Islet of Langerhans (tissue), 1 donor: ENCODE results near the gene ELAVL3.
"Not testable (repeated sequence)": the region's sequence is repeated elsewhere in the genome, so short reads cannot be mapped to it uniquely, and the experiment has no call there.

Experiments
- FAIRE-seq: peaks from one replicate; lab custom pipeline; 2011; peaks lifted over from hg19 to GRCh38; lab: Jason Lieb, UNC

ELAVL3 gene

GRCh38 chr19:11486661-11487503, 6.0 kb upstream of the ELAVL3 start:
- FAIRE-seq = no peak

- no peak for FAIRE-seq
Observed at GRCh38 chr19:11485245-11485837, 4.5 kb upstream of the ELAVL3 start.

- no peak for FAIRE-seq
Observed at GRCh38 chr19:11483366-11484111, 2.7 kb upstream of the ELAVL3 start.

GRCh38 chr19:11482384-11483050, 1.7 kb upstream of the ELAVL3 start:
- FAIRE-seq = no peak

GRCh38 chr19:11481534-11482383, 913 bp upstream of the ELAVL3 start:
- FAIRE-seq = no peak

- FAIRE-seq = no peak
Observed at GRCh38 chr19:11479898-11480714, 740 bp downstream of the ELAVL3 start.

- no peak for FAIRE-seq
Observed at GRCh38 chr19:11479090-11479897, 1.6 kb downstream of the ELAVL3 start.

- FAIRE-seq = no peak
Observed at GRCh38 chr19:11478167-11479089, 2.4 kb downstream of the ELAVL3 start.

- no peak for FAIRE-seq
Observed at GRCh38 chr19:11475861-11476260, 5.0 kb downstream of the ELAVL3 start.

GRCh38 chr19:11475343-11475742, 5.5 kb downstream of the ELAVL3 start:
- not testable (repeated sequence) for FAIRE-seq

GRCh38 chr19:11473725-11474124, 7.1 kb downstream of the ELAVL3 start:
- FAIRE-seq = no peak

- FAIRE-seq = not testable (repeated sequence)
Observed at GRCh38 chr19:11468266-11468845, 12.5 kb downstream of the ELAVL3 start.

- no peak for FAIRE-seq
Observed at GRCh38 chr19:11465600-11465999, 15.2 kb downstream of the ELAVL3 start.

GRCh38 chr19:11464333-11465265, 16.2 kb downstream of the ELAVL3 start:
- FAIRE-seq = no peak

- no peak for FAIRE-seq
Observed at GRCh38 chr19:11463391-11463790, 17.5 kb downstream of the ELAVL3 start.

GRCh38 chr19:11461453-11461852, 19.4 kb downstream of the ELAVL3 start:
- no peak for FAIRE-seq

GRCh38 chr19:11460207-11460606, 20.6 kb downstream of the ELAVL3 start:
- no peak for FAIRE-seq
